K562 (cell line): ENCODE data around the gene EIF2S1. TPM values are rescaled to one million over a fixed set of nuclear protein-coding genes. Genes with fewer than 3 reads are reported as not detected.
A peak's percentile ranks its signal among the peaks of the same experiment; 100 is the strongest.

Experiments
- ATAC-seq: fragments of 200-7000 bp; cut with Tn5 transposase; 3 replicates; pipeline ENCODE4 v1.9.1; 2020; ENCODE audit warnings: moderate library complexity
- BruUV-seq: library from RNA; stranded (reverse); fragments of 400-500 nt; replicated peaks from 2 replicates; lab custom pipeline; 2021; lab: Mats Ljungman, UMichigan
- CTCF ChIA-PET: fragments of 300-600 bp; formaldehyde crosslinking; extraction: SDS; loops from one replicate; lab custom pipeline; 2021; ENCODE audit warnings: low intra/inter-chr PET ratio; lab: Yijun Ruan, JAX
- POLR2A ChIA-PET: fragments of 300-600, 350-650 bp; sonication (Branson Sonifier 250); formaldehyde crosslinking; extraction: SDS; loops from one replicate; lab custom pipeline; 2021; ENCODE audit warnings: antibody characterized with exemption, inconsistent platforms; lab: Yijun Ruan, JAX
- DNase-seq, 4 experiments: peaks; one replicate each; pipeline versions ENCODE4 v3.0.0 to v3.0.0-alpha.2; 2011 to 2018; ENCODE audit warnings: low spot score in 3 of 4, mixed read lengths in 3 of 4; ENCODE audit errors: extremely low read depth in 1 of 4
- FAIRE-seq: peaks from 2 replicates; lab custom pipeline; 2011; peaks lifted over from hg19 to GRCh38; lab: Jason Lieb, UNC
- H2AFZ ChIP-seq: 2 replicates; pipeline ENCODE4 v1.6.0; 2011; ENCODE audit warnings: low read depth, low read length, control low read depth, inconsistent platforms
- H3K27ac ChIP-seq: fragments of 200-600 bp; 3 replicates; pipeline ENCODE4 v1.8.0; 2011; ENCODE audit warnings: low read depth, mild to moderate bottlenecking, control low read depth, inconsistent platforms, low read length, moderate library complexity, mixed read lengths; ENCODE audit errors: extremely low read depth
- H3K27me3 ChIP-seq, 2 experiments: fragments of 300-600 bp in 1 of 2; 2 replicates in 1 of 2; 3 replicates in 1 of 2; pipeline versions ENCODE4 v1.6.0 to v1.8.0; 2011; ENCODE audit warnings: inconsistent platforms in 2 of 2, low read length in 2 of 2, mild to moderate bottlenecking in 1 of 2, mixed read lengths in 1 of 2, moderate library complexity in 1 of 2; ENCODE audit not compliant: control insufficient read depth in 2 of 2, insufficient read depth in 2 of 2
- H3K36me3 ChIP-seq: fragments of 300-600 bp; 3 replicates; pipeline ENCODE4 v1.8.0; 2011; ENCODE audit warnings: mild to moderate bottlenecking, low read length, inconsistent platforms; ENCODE audit not compliant: control insufficient read depth, insufficient read depth
- H3K4me1 ChIP-seq, 2 experiments: fragments of 200-600 bp in 1 of 2; replicated peaks in 1 of 2; 2 replicates in 1 of 2; 3 replicates in 1 of 2; pipeline versions ENCODE4 v1.5.1 to v1.8.0; 2011; ENCODE audit warnings: inconsistent platforms in 2 of 2, low read length in 2 of 2, mild to moderate bottlenecking in 1 of 2, mixed read lengths in 1 of 2, moderate library complexity in 1 of 2; ENCODE audit not compliant: control insufficient read depth in 2 of 2, insufficient read depth in 2 of 2
- H3K4me2 ChIP-seq: 2 replicates; pipeline ENCODE4 v1.6.1; 2011; ENCODE audit warnings: low read length, control low read depth, inconsistent platforms, mixed read lengths; ENCODE audit not compliant: insufficient read depth
- H3K4me3 ChIP-seq: fragments of 200-600 bp; sonication (generic), shearing (Covaris generic); 2 replicates; pipeline ENCODE4 v1.5.1; 2016; ENCODE audit warnings: control low read depth, inconsistent platforms
- H3K79me2 ChIP-seq: fragments of 200-600 bp; 3 replicates; pipeline ENCODE4 v1.8.0; 2011; ENCODE audit warnings: low read length, inconsistent platforms; ENCODE audit not compliant: control insufficient read depth, insufficient read depth
- H3K9ac ChIP-seq, 2 experiments: 2 replicates each; pipeline versions ENCODE4 v1.6.0 to v1.6.1; 2011; ENCODE audit warnings: low read depth in 2 of 2, low read length in 2 of 2, control low read depth in 1 of 2, inconsistent platforms in 1 of 2, mild to moderate bottlenecking in 1 of 2, mixed read lengths in 1 of 2; ENCODE audit not compliant: insufficient read depth in 1 of 2
- H3K9me1 ChIP-seq: one replicate; pipeline ENCODE4 v1.6.0; 2011; ENCODE audit warnings: inconsistent platforms, mild to moderate bottlenecking, low read length, moderate library complexity; ENCODE audit not compliant: control insufficient read depth, insufficient read depth
- H3K9me3 ChIP-seq: replicated peaks from 2 replicates; pipeline ENCODE4 v1.5.1; 2011; ENCODE audit warnings: low read depth, low read length, inconsistent platforms; ENCODE audit not compliant: control insufficient read depth, insufficient read depth
- H4K20me1 ChIP-seq: replicated peaks from 2 replicates; pipeline ENCODE4 v1.6.1; 2011; ENCODE audit warnings: low read length, inconsistent platforms, mixed read lengths; ENCODE audit not compliant: control insufficient read depth, insufficient read depth
- EP300 ChIP-seq: IDR thresholded peaks from 2 replicates; pipeline ENCODE4 v1.6.1; 2012; ENCODE audit warnings: low read length, improper control_type of control experiment
- POLR2A ChIP-seq: fragments of 450-650 bp; conservative IDR thresholded peaks from 2 replicates; pipeline ENCODE4 v1.6.1; 2016
- TFAP4 ChIP-seq: sonication (generic); formaldehyde crosslinking; IDR thresholded peaks from 2 replicates; pipeline ENCODE4 v1.8.0; 2022; ENCODE audit warnings: missing genetic modification reagents, mild to moderate bottlenecking, moderate library complexity, borderline replicate concordance
- WGBS: fragments of 100-300 bp; shearing (Covaris generic); methylation state at CpG from one replicate; pipeline ENCODE4 v1.1.6; 2016; ENCODE audit warnings: low coverage, mixed read lengths; ENCODE audit not compliant: insufficient coverage; ENCODE audit errors: missing lambda C conversion rate; 5-methylcytosine and 5-hydroxymethylcytosine counted together
- in situ Hi-C: fragments of 300-500 bp; cut with MboI; formaldehyde crosslinking; loops from 4 replicates; pipeline ENCODE4 v1.15.0; 2018; ENCODE audit warnings: inconsistent platforms, mixed read lengths
- intact Hi-C: fragments of 100-400 bp; cut with micrococcal nuclease; formaldehyde crosslinking; loops from 2 replicates; pipeline ENCODE4 v1.14.2; 2022
- polyA plus RNA-seq, 8 experiments: library from polyadenylated mRNA; depleted of rRNA in 4 of 8; stranded (reverse) in 5 of 8; unstranded in 3 of 8; fragments of >200 nt; fragmentation: Nextera tagmentation in 2 of 8; fragmentation: Illumina TruSeq in 1 of 8; extraction: Ambion mirVana in 2 of 8; extraction: Trizol in 1 of 8; gene quantifications; 2 replicates each; pipeline versions ENCODE4 v1.2.1 to v1.2.3, GENCODE V29; 2011 to 2014; ENCODE audit warnings: inconsistent platforms in 1 of 8, missing spikeins in 1 of 8
- total RNA-seq, 7 experiments: library from RNA; depleted of rRNA in 6 of 7; stranded (reverse); fragments of >200 nt in 6 of 7; fragmentation: Illumina TruSeq in 2 of 7; extraction: Trizol in 2 of 7; gene quantifications; 2 replicates each; pipeline versions ENCODE4 v1.2.1 to v1.2.3, GENCODE V29; 2011 to 2021; ENCODE audit warnings: low replicate concordance in 1 of 7

EIF2S1 gene
- total and polyA plus RNA-seq, 9 of the 15 experiments (the other 6 are each of a cell fraction or from before 2014, with no cell fraction given), result 216 to 1,018 (median 332) TPM

- peaks cover 70% of the 10 kb centered on the region for H3K36me3 ChIP-seq
- H3K4me3 ChIP-seq, result no peak overlapping the region
- H3K9me3 ChIP-seq, result no peaks in the 10 kb centered on the region
- no peaks in the 10 kb centered on the region for H3K9me1 ChIP-seq
- H2AFZ ChIP-seq, result no peak overlapping the region
- intact Hi-C loops, result no loop called here
- H3K79me2 ChIP-seq, result no peaks in the 10 kb centered on the region
- CTCF ChIA-PET, result no interaction called here
- no TSS peak for BruUV-seq
- 71% methylated on average over 1 of the region's 2 CpGs for WGBS
- H4K20me1 ChIP-seq, result no peaks in the 10 kb centered on the region
- no peak for FAIRE-seq
- no peak for TF ChIP-seq EP300
- TF ChIP-seq POLR2A, result 0 out of 2 replicates have a peak, but pooled peaks have one; percentile 2
- TF ChIP-seq, all 486 proteins: peak for 1
- H3K4me1 ChIP-seq, result peaks cover 0 to 9% of the 10 kb centered on the region in 2 experiments; a peak in 2 of 5 replicates
- no peak overlapping the region for H3K27ac ChIP-seq
- DNase-seq (no peak), ATAC-seq (no peak)
- in situ Hi-C loops, result no loop called here
- no peak overlapping the region for H3K9ac ChIP-seq
- POLR2A ChIA-PET, result interaction anchor here (0.6 to 1.2 kb wide), 2 partner anchors 14 to 199 kb away, joined by 3 to 5 read pairs; no protein-coding TSS in a partner anchor
- no peaks in the 10 kb centered on the region for H3K27me3 ChIP-seq
- H3K4me2 ChIP-seq, result no peak overlapping the region
Observed at GRCh38 chr14:67385120-67385519, 25.0 kb downstream of the EIF2S1 start.

- FAIRE-seq (no peak), ATAC-seq (no peak), DNase-seq (no peak)
- TF ChIP-seq POLR2A, result peak; percentile 18; the same call in 1 of the 2 replicates
- no peak for TF ChIP-seq TFAP4 (CRISPR knock-in tag)
- Histone ChIP-seq H4K20me1 (no peaks in the 10 kb centered on the region), H3K4me2 (no peak overlapping the region), H3K79me2 (no peaks in the 10 kb centered on the region), H3K4me3 (no peak overlapping the region), H3K36me3 (peaks cover 65% of the 10 kb centered on the region), H2AFZ (no peak overlapping the region), H3K4me1 (peaks cover 3 to 11% of the 10 kb centered on the region in 2 experiments; a peak in 3 of 5 replicates), H3K9me1 (no peaks in the 10 kb centered on the region), H3K9ac (no peak overlapping the region), H3K27me3 (no peaks in the 10 kb centered on the region), H3K9me3 (no peaks in the 10 kb centered on the region), H3K27ac (no peak overlapping the region)
- in situ Hi-C loops (no loop called here), intact Hi-C loops (no loop called here)
- CTCF ChIA-PET, result no interaction called here
- POLR2A ChIA-PET, result interaction anchor here (0.6 to 1.7 kb wide), 3 partner anchors 10 to 448 kb away, joined by 3 to 5 read pairs (median 5); no protein-coding TSS in a partner anchor
- BruUV-seq, result no TSS peak
- WGBS, result 100% methylated on average over 2 of the region's 2 CpGs
Observed at GRCh38 chr14:67385618-67386017, 25.5 kb downstream of the EIF2S1 start.
